K562 (cell line): ENCODE measurements around the gene TP73. TPM values are rescaled to one million over a fixed set of nuclear protein-coding genes. Genes with fewer than 3 reads are reported as not detected.

Experiments used
- ATAC-seq: fragments of 200-7000 bp; cut with Tn5 transposase; 3 replicates; pipeline ENCODE4 v1.9.1; 2020; ENCODE audit warnings: moderate library complexity
- BruUV-seq: library from RNA; stranded (reverse); fragments of 400-500 nt; replicated peaks from 2 replicates; lab custom pipeline; 2021; lab: Mats Ljungman, UMichigan
- CTCF ChIA-PET: fragments of 300-600 bp; formaldehyde crosslinking; extraction: SDS; loops from one replicate; lab custom pipeline; 2021; ENCODE audit warnings: low intra/inter-chr PET ratio; lab: Yijun Ruan, JAX
- POLR2A ChIA-PET: fragments of 300-600, 350-650 bp; sonication (Branson Sonifier 250); formaldehyde crosslinking; extraction: SDS; loops from one replicate; lab custom pipeline; 2021; ENCODE audit warnings: antibody characterized with exemption, inconsistent platforms; lab: Yijun Ruan, JAX
- DNase-seq, 4 experiments: peaks; one replicate each; pipeline versions ENCODE4 v3.0.0 to v3.0.0-alpha.2; 2011 to 2018; ENCODE audit warnings: low spot score in 3 of 4, mixed read lengths in 3 of 4; ENCODE audit errors: extremely low read depth in 1 of 4
- FAIRE-seq: peaks from 2 replicates; lab custom pipeline; 2011; peaks lifted over from hg19 to GRCh38; lab: Jason Lieb, UNC
- H2AFZ ChIP-seq: 2 replicates; pipeline ENCODE4 v1.6.0; 2011; ENCODE audit warnings: low read depth, low read length, control low read depth, inconsistent platforms
- H3K27ac ChIP-seq: fragments of 200-600 bp; 3 replicates; pipeline ENCODE4 v1.8.0; 2011; ENCODE audit warnings: low read depth, mild to moderate bottlenecking, control low read depth, inconsistent platforms, low read length, moderate library complexity, mixed read lengths; ENCODE audit errors: extremely low read depth
- H3K27me3 ChIP-seq, 2 experiments: fragments of 300-600 bp in 1 of 2; 2 replicates in 1 of 2; 3 replicates in 1 of 2; pipeline versions ENCODE4 v1.6.0 to v1.8.0; 2011; ENCODE audit warnings: inconsistent platforms in 2 of 2, low read length in 2 of 2, mild to moderate bottlenecking in 1 of 2, mixed read lengths in 1 of 2, moderate library complexity in 1 of 2; ENCODE audit not compliant: control insufficient read depth in 2 of 2, insufficient read depth in 2 of 2
- H3K36me3 ChIP-seq: fragments of 300-600 bp; 3 replicates; pipeline ENCODE4 v1.8.0; 2011; ENCODE audit warnings: mild to moderate bottlenecking, low read length, inconsistent platforms; ENCODE audit not compliant: control insufficient read depth, insufficient read depth
- H3K4me1 ChIP-seq, 2 experiments: fragments of 200-600 bp in 1 of 2; replicated peaks in 1 of 2; 2 replicates in 1 of 2; 3 replicates in 1 of 2; pipeline versions ENCODE4 v1.5.1 to v1.8.0; 2011; ENCODE audit warnings: inconsistent platforms in 2 of 2, low read length in 2 of 2, mild to moderate bottlenecking in 1 of 2, mixed read lengths in 1 of 2, moderate library complexity in 1 of 2; ENCODE audit not compliant: control insufficient read depth in 2 of 2, insufficient read depth in 2 of 2
- H3K4me2 ChIP-seq: 2 replicates; pipeline ENCODE4 v1.6.1; 2011; ENCODE audit warnings: low read length, control low read depth, inconsistent platforms, mixed read lengths; ENCODE audit not compliant: insufficient read depth
- H3K4me3 ChIP-seq: fragments of 200-600 bp; sonication (generic), shearing (Covaris generic); 2 replicates; pipeline ENCODE4 v1.5.1; 2016; ENCODE audit warnings: control low read depth, inconsistent platforms
- H3K79me2 ChIP-seq: fragments of 200-600 bp; 3 replicates; pipeline ENCODE4 v1.8.0; 2011; ENCODE audit warnings: low read length, inconsistent platforms; ENCODE audit not compliant: control insufficient read depth, insufficient read depth
- H3K9ac ChIP-seq, 2 experiments: 2 replicates each; pipeline versions ENCODE4 v1.6.0 to v1.6.1; 2011; ENCODE audit warnings: low read depth in 2 of 2, low read length in 2 of 2, control low read depth in 1 of 2, inconsistent platforms in 1 of 2, mild to moderate bottlenecking in 1 of 2, mixed read lengths in 1 of 2; ENCODE audit not compliant: insufficient read depth in 1 of 2
- H3K9me1 ChIP-seq: one replicate; pipeline ENCODE4 v1.6.0; 2011; ENCODE audit warnings: inconsistent platforms, mild to moderate bottlenecking, low read length, moderate library complexity; ENCODE audit not compliant: control insufficient read depth, insufficient read depth
- H3K9me3 ChIP-seq: replicated peaks from 2 replicates; pipeline ENCODE4 v1.5.1; 2011; ENCODE audit warnings: low read depth, low read length, inconsistent platforms; ENCODE audit not compliant: control insufficient read depth, insufficient read depth
- H4K20me1 ChIP-seq: replicated peaks from 2 replicates; pipeline ENCODE4 v1.6.1; 2011; ENCODE audit warnings: low read length, inconsistent platforms, mixed read lengths; ENCODE audit not compliant: control insufficient read depth, insufficient read depth
- SMAD2 ChIP-seq: fragments of 150-350 bp; IDR thresholded peaks from 2 replicates; pipeline ENCODE4 v1.6.1; 2014; ENCODE audit warnings: low read depth, mild to moderate bottlenecking, low read length
- SMARCC2 ChIP-seq: fragments of 450-650 bp; IDR thresholded peaks from 2 replicates; pipeline ENCODE4 v1.6.1; 2017; ENCODE audit warnings: antibody characterized with exemption, moderate library complexity, mild to moderate bottlenecking, low read depth
- WGBS: fragments of 100-300 bp; shearing (Covaris generic); methylation state at CpG from one replicate; pipeline ENCODE4 v1.1.6; 2016; ENCODE audit warnings: low coverage, mixed read lengths; ENCODE audit not compliant: insufficient coverage; ENCODE audit errors: missing lambda C conversion rate; 5-methylcytosine and 5-hydroxymethylcytosine counted together
- in situ Hi-C: fragments of 300-500 bp; cut with MboI; formaldehyde crosslinking; loops from 4 replicates; pipeline ENCODE4 v1.15.0; 2018; ENCODE audit warnings: inconsistent platforms, mixed read lengths
- intact Hi-C: fragments of 100-400 bp; cut with micrococcal nuclease; formaldehyde crosslinking; loops from 2 replicates; pipeline ENCODE4 v1.14.2; 2022
- polyA plus RNA-seq, 8 experiments: library from polyadenylated mRNA; depleted of rRNA in 4 of 8; stranded (reverse) in 5 of 8; unstranded in 3 of 8; fragments of >200 nt; fragmentation: Nextera tagmentation in 2 of 8; fragmentation: Illumina TruSeq in 1 of 8; extraction: Ambion mirVana in 2 of 8; extraction: Trizol in 1 of 8; gene quantifications; 2 replicates each; pipeline versions ENCODE4 v1.2.1 to v1.2.3, GENCODE V29; 2011 to 2014; ENCODE audit warnings: inconsistent platforms in 1 of 8, missing spikeins in 1 of 8
- total RNA-seq, 7 experiments: library from RNA; depleted of rRNA in 6 of 7; stranded (reverse); fragments of >200 nt in 6 of 7; fragmentation: Illumina TruSeq in 2 of 7; extraction: Trizol in 2 of 7; gene quantifications; 2 replicates each; pipeline versions ENCODE4 v1.2.1 to v1.2.3, GENCODE V29; 2011 to 2021; ENCODE audit warnings: low replicate concordance in 1 of 7
- TF ChIP-seq, protein P1 (sequence below): fragments of 450-650 bp; IDR thresholded peaks from 2 replicates; pipeline ENCODE4 v1.6.1; 2018; ENCODE audit not compliant: partially characterized antibody

Gene TP73
- total and polyA plus RNA-seq, 9 of the 15 experiments (the other 6 are each of a cell fraction or from before 2014, with no cell fraction given) = 0.07 to 1.6 (median 0.40) TPM; not detected in 2

DNA sequence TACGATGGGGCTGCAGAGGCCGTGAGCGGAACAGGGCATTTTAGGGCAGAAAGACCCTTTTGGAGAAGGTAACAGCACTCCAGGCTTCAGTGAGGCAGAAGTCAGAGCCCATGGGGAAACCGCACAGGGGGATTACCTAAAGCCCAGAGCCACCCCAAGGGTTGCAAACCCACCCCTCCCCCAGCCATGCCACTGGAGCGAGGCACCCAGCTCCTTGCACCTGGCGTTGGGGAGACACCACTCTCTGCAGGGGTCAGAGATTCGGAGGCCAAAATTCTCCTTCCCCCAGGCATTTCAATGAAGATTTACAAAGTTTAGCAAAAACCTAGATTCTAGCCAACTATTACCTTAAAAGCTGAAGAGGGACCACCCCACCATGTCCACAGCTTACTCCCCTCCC lies 61.5 kb downstream of the TP73 start:
- ATAC-seq (no peak), FAIRE-seq (no peak), DNase-seq (no peak)
- peaks cover 4% of the 10 kb centered on the region for H3K9me1 ChIP-seq
- H3K79me2 ChIP-seq = no peaks in the 10 kb centered on the region
- H3K4me2 ChIP-seq = no peak overlapping the region
- peaks cover 0 to 51% of the 10 kb centered on the region in 2 experiments; a peak in 3 of 5 replicates for H3K4me1 ChIP-seq
- H3K9me3 ChIP-seq = no peaks in the 10 kb centered on the region
- BruUV-seq = no TSS peak
- no peak overlapping the region for H3K27ac ChIP-seq
- TF ChIP-seq SMAD2 = no peak
- TF ChIP-seq, protein P1, sequence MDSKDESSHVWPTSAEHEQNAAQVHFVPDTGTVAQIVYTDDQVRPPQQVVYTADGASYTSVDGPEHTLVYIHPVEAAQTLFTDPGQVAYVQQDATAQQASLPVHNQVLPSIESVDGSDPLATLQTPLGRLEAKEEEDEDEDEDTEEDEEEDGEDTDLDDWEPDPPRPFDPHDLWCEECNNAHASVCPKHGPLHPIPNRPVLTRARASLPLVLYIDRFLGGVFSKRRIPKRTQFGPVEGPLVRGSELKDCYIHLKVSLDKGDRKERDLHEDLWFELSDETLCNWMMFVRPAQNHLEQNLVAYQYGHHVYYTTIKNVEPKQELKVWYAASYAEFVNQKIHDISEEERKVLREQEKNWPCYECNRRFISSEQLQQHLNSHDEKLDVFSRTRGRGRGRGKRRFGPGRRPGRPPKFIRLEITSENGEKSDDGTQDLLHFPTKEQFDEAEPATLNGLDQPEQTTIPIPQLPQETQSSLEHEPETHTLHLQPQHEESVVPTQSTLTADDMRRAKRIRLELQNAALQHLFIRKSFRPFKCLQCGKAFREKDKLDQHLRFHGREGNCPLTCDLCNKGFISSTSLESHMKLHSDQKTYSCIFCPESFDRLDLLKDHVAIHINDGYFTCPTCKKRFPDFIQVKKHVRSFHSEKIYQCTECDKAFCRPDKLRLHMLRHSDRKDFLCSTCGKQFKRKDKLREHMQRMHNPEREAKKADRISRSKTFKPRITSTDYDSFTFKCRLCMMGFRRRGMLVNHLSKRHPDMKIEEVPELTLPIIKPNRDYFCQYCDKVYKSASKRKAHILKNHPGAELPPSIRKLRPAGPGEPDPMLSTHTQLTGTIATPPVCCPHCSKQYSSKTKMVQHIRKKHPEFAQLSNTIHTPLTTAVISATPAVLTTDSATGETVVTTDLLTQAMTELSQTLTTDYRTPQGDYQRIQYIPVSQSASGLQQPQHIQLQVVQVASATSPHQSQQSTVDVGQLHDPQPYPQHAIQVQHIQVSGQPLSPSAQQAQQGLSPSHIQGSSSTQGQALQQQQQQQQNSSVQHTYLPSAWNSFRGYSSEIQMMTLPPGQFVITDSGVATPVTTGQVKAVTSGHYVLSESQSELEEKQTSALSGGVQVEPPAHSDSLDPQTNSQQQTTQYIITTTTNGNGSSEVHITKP = peak; percentile 21
- no peak for TF ChIP-seq SMARCC2
- H3K36me3 ChIP-seq = no peaks in the 10 kb centered on the region
- intact Hi-C loops (no loop called here), in situ Hi-C loops (no loop called here)
- peaks cover 60% of the 10 kb centered on the region for H4K20me1 ChIP-seq
- H3K9ac ChIP-seq = 0 out of 4 replicates have a peak overlapping the region, but pooled peaks of 1 of the 2 experiments have one; percentile 35
- 5% methylated on average over 7 of the region's 7 CpGs for WGBS
- no peak overlapping the region for H3K4me3 ChIP-seq
- H2AFZ ChIP-seq = no peak overlapping the region
- ChIA-PET CTCF (no interaction called here), POLR2A (interaction anchor here (0.6 to 1.4 kb wide), 5 partner anchors 11 to 1751 kb away, joined by 3 to 5 read pairs (median 3); no protein-coding TSS in a partner anchor)
- H3K27me3 ChIP-seq = peaks cover 22 to 88% of the 10 kb centered on the region in 2 experiments; a peak in 4 of 5 replicates
